Stimulated activated CD4-positive, alpha-beta T cell treated with anti-CD3 and anti-CD28 coated beads, Interleukin-1b, Interleukin-23, amount 100 ng/mL, for 24 hours (primary cell): ENCODE data around the gene TARM1.

Experiments used
- DNase-seq, 4 experiments: peaks; one replicate each; pipeline ENCODE4 v3.0.0-alpha.2; 2020; ENCODE audit warnings: low read depth in 4 of 4, low spot score in 1 of 4

TARM1 gene

GRCh38 chr19:54035215-54036178 is 45.7 kb downstream of the TARM1 start:
- no peak for DNase-seq

GRCh38 chr19:54030895-54031586 is 50.1 kb downstream of the TARM1 start:
- no peak for DNase-seq

DNA sequence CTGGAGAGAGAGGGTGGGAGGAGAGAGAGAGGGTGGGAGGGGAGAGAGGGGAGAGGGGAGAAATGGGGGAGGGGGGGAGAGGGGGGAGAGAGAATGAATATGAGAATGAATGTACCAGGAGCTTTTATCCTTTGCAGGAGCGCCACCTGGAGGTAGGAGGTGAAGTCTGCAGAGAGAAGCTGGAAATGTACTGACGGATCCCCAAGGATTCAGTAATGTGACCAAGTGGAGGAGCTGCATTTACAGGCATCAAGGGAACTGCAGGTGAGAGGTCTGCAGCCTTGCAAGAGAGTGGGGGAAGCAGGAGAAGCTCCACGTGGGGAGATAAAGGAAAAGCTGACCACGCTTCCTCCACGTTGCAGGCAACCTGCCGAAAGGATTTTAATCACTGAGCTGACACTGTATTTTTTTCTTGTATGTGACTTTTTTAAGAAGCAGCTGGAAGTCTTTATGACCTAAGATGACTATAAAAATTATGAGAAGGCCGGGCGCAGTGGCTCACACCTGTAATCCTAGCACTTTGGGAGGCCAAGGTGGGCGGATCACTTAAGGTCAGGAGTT is 51.2 kb downstream of the TARM1 start:
- peak; percentile 25 to 39 (median 27) for DNase-seq

DNA sequence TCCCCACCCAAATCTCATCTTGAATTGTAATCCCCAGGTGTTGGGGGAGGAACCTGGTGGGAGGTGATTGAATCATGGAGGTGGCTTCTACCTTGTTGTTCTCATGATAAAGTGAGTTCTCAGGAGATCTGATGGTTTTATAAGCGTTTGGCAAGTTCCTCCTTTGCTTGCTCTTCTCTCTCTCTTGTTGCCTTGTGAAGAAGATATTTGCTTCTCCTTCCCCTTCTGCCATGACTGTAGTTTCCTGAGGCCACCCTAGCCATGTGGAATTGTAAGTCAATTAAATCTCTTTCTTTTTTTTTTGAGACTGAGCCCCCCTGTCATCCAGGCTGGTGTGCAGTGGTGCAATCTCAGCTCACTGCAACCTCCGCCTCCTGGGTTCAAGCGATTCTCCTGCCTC is 51.9 kb downstream of the TARM1 start:
- no peak for DNase-seq

DNA sequence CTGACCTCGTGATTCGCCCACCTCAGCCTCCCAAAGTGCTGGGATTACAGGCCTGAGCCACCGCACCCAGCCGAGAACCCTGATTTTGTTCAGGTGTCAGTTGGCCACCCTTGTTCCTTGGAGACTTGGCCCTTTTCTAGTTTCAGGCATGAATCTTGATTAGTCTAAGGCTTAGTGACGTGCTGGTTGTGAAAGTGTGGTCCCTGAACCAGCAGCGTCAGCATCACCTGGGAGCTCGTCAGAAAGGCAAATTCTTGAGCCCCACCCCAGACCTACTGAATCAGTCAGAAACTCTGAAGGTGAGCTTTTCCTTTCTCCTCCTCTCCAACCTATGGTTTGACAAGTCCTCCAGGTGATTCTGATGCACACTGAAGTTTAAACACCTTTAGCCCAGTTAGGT is 54.5 kb downstream of the TARM1 start:
- no peak for DNase-seq

DNA sequence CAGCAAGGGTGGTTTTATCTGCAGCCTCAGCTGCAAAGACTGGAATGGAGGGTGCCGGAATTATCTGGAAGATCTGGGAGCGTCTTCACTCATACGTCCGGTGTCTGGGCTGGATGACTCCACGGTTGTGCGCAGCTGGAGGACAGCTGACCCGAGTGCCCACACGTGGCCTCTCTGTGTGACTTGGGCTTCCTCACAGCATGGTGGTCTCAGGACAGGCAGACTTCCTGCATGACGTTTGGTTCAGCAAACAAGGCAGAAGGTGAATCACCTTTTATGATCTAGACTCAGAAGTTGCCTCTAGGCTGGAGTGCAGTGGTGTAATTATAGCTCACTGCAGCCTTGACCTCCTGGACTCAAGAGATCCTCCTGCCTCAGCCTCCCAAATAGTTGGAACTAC is 56.5 kb downstream of the TARM1 start:
- DNase-seq, result no peak

DNA sequence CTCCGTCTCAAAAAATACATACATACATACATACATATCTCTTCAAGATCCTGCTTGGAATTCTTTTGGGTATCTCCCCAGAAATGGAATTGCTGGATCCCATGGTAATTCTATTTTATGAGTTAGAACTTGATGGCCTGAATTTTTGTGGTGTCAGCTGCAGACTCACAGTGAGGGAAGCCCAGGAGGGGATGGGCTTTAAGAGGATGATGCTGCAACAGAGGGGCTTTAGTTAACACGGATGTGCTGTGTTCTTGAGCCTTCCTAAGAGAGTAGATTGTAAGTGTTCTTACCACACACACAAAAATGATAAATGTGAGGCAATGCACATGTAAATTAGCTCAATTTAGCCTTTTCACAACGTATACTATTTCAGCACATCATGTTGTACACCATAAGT is 58.0 kb downstream of the TARM1 start:
- DNase-seq, result no peak

- no peak for DNase-seq
Observed at GRCh38 chr19:54021932-54022331, 59.2 kb downstream of the TARM1 start.

DNA sequence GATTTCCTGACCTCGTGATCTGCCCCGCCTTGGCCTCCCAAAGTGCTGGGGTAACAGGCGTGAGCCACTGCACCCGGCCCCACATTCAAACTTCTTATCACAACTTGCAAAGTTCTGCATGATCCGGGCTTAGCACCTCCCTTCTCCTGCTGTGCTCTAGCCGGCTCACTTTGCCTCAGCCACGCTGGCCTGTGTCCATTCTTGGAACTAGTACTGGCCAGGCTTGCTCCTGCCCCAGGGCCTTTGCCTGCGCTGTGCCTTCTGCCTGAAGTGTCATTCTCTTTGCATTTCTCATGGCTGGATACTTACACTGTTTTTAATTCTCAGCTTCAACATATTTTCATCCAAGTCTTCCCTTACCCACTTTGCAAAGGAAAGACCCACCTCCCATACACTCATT is 59.8 kb downstream of the TARM1 start:
- no peak for DNase-seq
